Measurements from ENCODE around the gene ATP2A2. TPM values are rescaled to one million over a fixed set of nuclear protein-coding genes. Genes with fewer than 3 reads are reported as not detected.

Gene ATP2A2
- total and polyA plus RNA-seq, 2 of the 8 experiments (the other 6 are each of a cell fraction or from before 2014, with no cell fraction given), result 86.1 to 271 TPM

- TF ChIP-seq CHD7 (IDR thresholded peaks at IDR 0.05; ENCODE audit: insufficient replicate concordance, low read length) (no peak), RAD21 (IDR thresholded peaks at IDR 0.05 in 1 of 2, conservative IDR thresholded peaks at IDR 0.05 in 1 of 2; ENCODE audit: low read depth in 2 of 2, low read length in 2 of 2) (no peak), RNF2 (IDR thresholded peaks at IDR 0.05; ENCODE audit: borderline replicate concordance, low read depth, low read length, missing control alignments, poor library complexity, severe bottlenecking) (no peak), POLR2AphosphoS5 (IDR thresholded peaks at IDR 0.05; ENCODE audit: low read depth, low read length) (no peak), BCL11A (IDR thresholded peaks at IDR 0.05; ENCODE audit: low read depth in 2 of 2, low read length in 2 of 2) (no peak), BRCA1 (IDR thresholded peaks at IDR 0.05; ENCODE audit: low read depth, low read length) (no peak)
Observed at GRCh38 chr12:110286623-110287022, 5.6 kb downstream of the ATP2A2 start (continued).
